Measurements from ENCODE around the gene DENND2D.

DNA sequence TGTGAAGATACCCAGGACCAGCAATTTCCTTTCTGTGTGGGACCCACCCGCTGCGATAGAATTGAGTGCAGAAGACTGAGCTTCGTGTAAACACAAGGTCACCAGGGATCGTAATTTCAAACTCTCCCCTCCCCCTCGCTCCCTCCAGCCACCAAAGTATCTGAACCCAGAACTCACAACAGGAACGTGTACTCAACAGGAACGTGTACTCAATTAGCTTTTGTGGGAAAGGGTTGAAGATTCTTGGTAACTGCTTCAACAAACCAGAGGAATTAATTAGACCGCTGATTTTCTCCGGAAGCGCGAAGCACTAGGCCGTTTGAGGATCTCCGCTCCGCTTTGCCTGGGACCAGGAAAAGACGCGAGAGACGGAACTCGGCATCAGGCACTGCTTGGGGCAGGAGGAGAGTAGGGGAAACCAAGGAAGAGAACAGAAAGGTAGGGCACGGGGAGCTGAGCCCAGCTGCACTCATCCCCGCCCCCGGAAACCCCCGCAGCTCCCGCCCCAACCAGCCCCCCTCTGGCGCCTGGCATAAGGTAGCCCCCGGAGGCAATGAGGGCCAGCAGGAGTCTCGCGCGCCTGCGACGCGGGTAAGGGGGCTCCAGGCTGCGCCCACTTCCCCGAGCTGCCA lies 61.0 kb downstream of the DENND2D start:
- no peak for TF ChIP-seq POLR2AphosphoS5 (IDR thresholded peaks at IDR 0.05; ENCODE audit: control insufficient read depth, insufficient read depth, low read depth, low read length)
- TF ChIP-seq PHF20 (IDR thresholded peaks at IDR 0.05; ENCODE audit: partially characterized antibody): no peak
- no peak; the same call in 1 of the 2 replicates for TF ChIP-seq ZFX (CRISPR knock-in tag; IDR thresholded peaks at IDR 0.05)
- TF ChIP-seq, protein P1, sequence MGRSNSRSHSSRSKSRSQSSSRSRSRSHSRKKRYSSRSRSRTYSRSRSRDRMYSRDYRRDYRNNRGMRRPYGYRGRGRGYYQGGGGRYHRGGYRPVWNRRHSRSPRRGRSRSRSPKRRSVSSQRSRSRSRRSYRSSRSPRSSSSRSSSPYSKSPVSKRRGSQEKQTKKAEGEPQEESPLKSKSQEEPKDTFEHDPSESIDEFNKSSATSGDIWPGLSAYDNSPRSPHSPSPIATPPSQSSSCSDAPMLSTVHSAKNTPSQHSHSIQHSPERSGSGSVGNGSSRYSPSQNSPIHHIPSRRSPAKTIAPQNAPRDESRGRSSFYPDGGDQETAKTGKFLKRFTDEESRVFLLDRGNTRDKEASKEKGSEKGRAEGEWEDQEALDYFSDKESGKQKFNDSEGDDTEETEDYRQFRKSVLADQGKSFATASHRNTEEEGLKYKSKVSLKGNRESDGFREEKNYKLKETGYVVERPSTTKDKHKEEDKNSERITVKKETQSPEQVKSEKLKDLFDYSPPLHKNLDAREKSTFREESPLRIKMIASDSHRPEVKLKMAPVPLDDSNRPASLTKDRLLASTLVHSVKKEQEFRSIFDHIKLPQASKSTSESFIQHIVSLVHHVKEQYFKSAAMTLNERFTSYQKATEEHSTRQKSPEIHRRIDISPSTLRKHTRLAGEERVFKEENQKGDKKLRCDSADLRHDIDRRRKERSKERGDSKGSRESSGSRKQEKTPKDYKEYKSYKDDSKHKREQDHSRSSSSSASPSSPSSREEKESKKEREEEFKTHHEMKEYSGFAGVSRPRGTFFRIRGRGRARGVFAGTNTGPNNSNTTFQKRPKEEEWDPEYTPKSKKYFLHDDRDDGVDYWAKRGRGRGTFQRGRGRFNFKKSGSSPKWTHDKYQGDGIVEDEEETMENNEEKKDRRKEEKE (IDR thresholded peaks at IDR 0.05; ENCODE audit: borderline replicate concordance in 1 of 2, control insufficient read depth in 1 of 2, low read depth in 2 of 2, low read length in 1 of 2): no peak
- TF ChIP-seq ZNF311 (CRISPR knock-in tag; IDR thresholded peaks at IDR 0.05): no peak
- no peak for TF ChIP-seq HSF4 (CRISPR knock-in tag; IDR thresholded peaks at IDR 0.05; ENCODE audit: borderline replicate concordance)
- 0 out of 2 replicates have a peak, but pooled peaks have one; percentile 9 for TF ChIP-seq FOXM1 (IDR thresholded peaks at IDR 0.05; ENCODE audit: low read depth)
- no peak for TF ChIP-seq FOXM1 (CRISPR knock-in tag; IDR thresholded peaks at IDR 0.05; ENCODE audit: low read depth)
- no peak for TF ChIP-seq CEBPG (CRISPR knock-in tag; IDR thresholded peaks at IDR 0.05)
- TF ChIP-seq CEBPG (tag; conservative IDR thresholded peaks at IDR 0.05 in 1 of 2, IDR thresholded peaks at IDR 0.05 in 1 of 2): no peak
- no peak for TF ChIP-seq ZNF507 (tag; conservative IDR thresholded peaks at IDR 0.05)
- TF ChIP-seq SIRT6 (IDR thresholded peaks at IDR 0.05; ENCODE audit: low read depth, low read length): no peak
- TF ChIP-seq PCBP2 (IDR thresholded peaks at IDR 0.05; ENCODE audit: low read depth, low read length, poor library complexity, severe bottlenecking): no peak
- no peak for TF ChIP-seq NR2C2 (CRISPR knock-in tag; IDR thresholded peaks at IDR 0.05)
- no peak for TF ChIP-seq NR2C2 (tag; IDR thresholded peaks at IDR 0.05)
- no peak for TF ChIP-seq CEBPB (tag; IDR thresholded peaks at IDR 0.05)
- no peak for TF ChIP-seq FOS (IDR thresholded peaks at IDR 0.05; ENCODE audit: extremely low read depth, insufficient read length)

All from K562 (cell line).